Sciatic nerve (tissue), 2 donors: Measurements from ENCODE around the gene PLP1. TPM values are rescaled to one million over a fixed set of nuclear protein-coding genes. Genes with fewer than 3 reads are reported as not detected.
"Not testable (repeated sequence)": the region's sequence is repeated elsewhere in the genome, so short reads cannot be mapped to it uniquely, and the experiment has no call there.

ENCODE experiments used
- ATAC-seq: fragments of 200-7000 bp; cut with Tn5 transposase; one replicate; pipeline ENCODE4 v1.9.1; 2020; ENCODE audit warnings: mild to moderate bottlenecking, moderate library complexity
- DNase-seq: peaks from one replicate; pipeline ENCODE4 v3.0.0-alpha.2; 2020; ENCODE audit warnings: low spot score
- intact Hi-C: fragments of 100-400 bp; cut with DNase I; formaldehyde crosslinking; loops from one replicate; pipeline ENCODE4 v1.14.2; 2022
- total RNA-seq: library from RNA; stranded (reverse); fragmentation: NEBNext Ultra II Directional; extraction: Animal tissue kit (Norgen Biotek cat#: 25700); gene quantifications from one replicate; pipeline ENCODE4 v1.2.1, GENCODE V29; 2021
- donor health status: DM: no; HTN: no; CAD: no.
- donor health status: DM: no; HTN: no; CAD: no.

Gene PLP1
- total RNA-seq, 1 donor from 2014 or later: 637 TPM

GRCh38 chrX:103817502-103817901 is 40.9 kb downstream of the PLP1 start:
- DNase-seq (no peak), ATAC-seq (peak; percentile 49)
- intact Hi-C loops: loop anchor here (10.0 kb wide), 2 partner anchors 133 to 283 kb away; partner anchors contain the start of gene MORF4L2

- DNase-seq: no peak
- intact Hi-C loops: loop anchor here (10.0 kb wide), 2 partner anchors 134 to 284 kb away; partner anchors contain the start of gene MORF4L2
- no peak for ATAC-seq
Observed at GRCh38 chrX:103818842-103819619, 42.4 kb downstream of the PLP1 start.

- ATAC-seq, DNase-seq, intact Hi-C loops: not testable (repeated sequence)
Observed at GRCh38 chrX:103820802-103821201, 44.2 kb downstream of the PLP1 start.

- ATAC-seq: no peak
- DNase-seq: no peak
- intact Hi-C loops: no loop called here
Observed at GRCh38 chrX:103823591-103823990, 47.0 kb downstream of the PLP1 start.

- intact Hi-C loops: loop anchor here (2.0 kb wide), 1 partner anchor 53 kb away; no protein-coding TSS in a partner anchor
- ATAC-seq: no peak
- DNase-seq: no peak
Observed at GRCh38 chrX:103825881-103826280, 49.2 kb downstream of the PLP1 start.

- no peak for DNase-seq
- intact Hi-C loops: no loop called here
- ATAC-seq: no peak
Observed at GRCh38 chrX:103828529-103828928, 51.9 kb downstream of the PLP1 start.

- intact Hi-C loops: no loop called here
- ATAC-seq (no peak), DNase-seq (no peak)
Observed at GRCh38 chrX:103830848-103831247, 54.2 kb downstream of the PLP1 start.

- ATAC-seq (no peak), DNase-seq (no peak)
- intact Hi-C loops: no loop called here
Observed at GRCh38 chrX:103831342-103831802, 54.7 kb downstream of the PLP1 start.

GRCh38 chrX:103831803-103832544 is 55.3 kb downstream of the PLP1 start, which contains the start of gene RAB9B:
TSS of gene RAB9B (minus strand) at chrX:103832257. CDS start at chrX:103825784, 6,473 bp downstream.
- ATAC-seq (peak; percentile 94), DNase-seq (peak; percentile 77)
- intact Hi-C loops: no loop called here

GRCh38 chrX:103839404-103839803 is 62.8 kb downstream of the PLP1 start:
- ATAC-seq (no peak), DNase-seq (no peak)
- intact Hi-C loops: no loop called here

Other genes starting within 250 kb of the PLP1 start
- 102 TPM for gene TCEAL4, start 191.3 kb upstream of the PLP1 start, total RNA-seq
- gene TCEAL3, start 168.9 kb upstream of the PLP1 start, total RNA-seq: 26.7 TPM
- 25.4 TPM for gene TCEAL1, start 147.9 kb upstream of the PLP1 start, total RNA-seq
- gene MORF4L2, start 90.1 kb upstream of the PLP1 start, total RNA-seq: 224 TPM
- gene TMEM31, start 65.9 kb upstream of the PLP1 start, total RNA-seq: 1.4 TPM
- gene RAB9B, start 55.4 kb downstream of the PLP1 start, total RNA-seq: 3.8 TPM
- 5.1 TPM for gene TMSB15B, start 185.8 kb downstream of the PLP1 start, total RNA-seq
- gene H2BW1, start 236.9 kb downstream of the PLP1 start, total RNA-seq: not detected